K562 (cell line): Measurements from ENCODE around the gene RNF223. TPM values are rescaled to one million over a fixed set of nuclear protein-coding genes. Genes with fewer than 3 reads are reported as not detected.

Experiments
- CBFB ChIP-seq: sonication (generic); formaldehyde crosslinking; IDR thresholded peaks from 2 replicates; pipeline ENCODE4 v1.4.0; 2020; ENCODE audit warnings: mild to moderate bottlenecking, missing genetic modification reagents
- CREB3L1 ChIP-seq: fragments of 450-650 bp; IDR thresholded peaks from 2 replicates; pipeline ENCODE4 v1.6.1; 2014; ENCODE audit warnings: low read depth, mild to moderate bottlenecking, moderate library complexity, borderline replicate concordance
- ETV1 ChIP-seq: fragments of 450-650 bp; conservative IDR thresholded peaks from 2 replicates; pipeline ENCODE4 v1.6.1; 2016; ENCODE audit warnings: missing genetic modification characterization, control low read depth, low read depth, missing compliant biosample characterization
- ILK ChIP-seq: fragments of 450-650 bp; IDR thresholded peaks from 2 replicates; pipeline ENCODE4 v1.6.1; 2016; ENCODE audit warnings: missing genetic modification characterization, low read depth, mild to moderate bottlenecking, missing compliant biosample characterization, moderate library complexity, borderline replicate concordance
- KLF13 ChIP-seq: fragments of 450-650 bp; IDR thresholded peaks from 2 replicates; pipeline ENCODE4 v1.6.1; 2016; ENCODE audit warnings: missing genetic modification characterization, low read depth, mild to moderate bottlenecking, missing compliant biosample characterization, moderate library complexity, borderline replicate concordance
- NRF1 ChIP-seq, 2 experiments: fragments of 450-650 bp; IDR thresholded peaks in 1 of 2; conservative IDR thresholded peaks in 1 of 2; 2 replicates each; pipeline ENCODE4 v1.6.1; 2014; ENCODE audit warnings: mild to moderate bottlenecking in 2 of 2
- RAD21 ChIP-seq, 2 experiments: fragments of 250-450 bp in 1 of 2; fragments of 450-650 bp in 1 of 2; sonication (Bioruptor Pico) in 1 of 2; formaldehyde crosslinking in 1 of 2; IDR thresholded peaks in 1 of 2; conservative IDR thresholded peaks in 1 of 2; 2 replicates each; pipeline versions ENCODE4 v1.4.0 to v1.8.0; 2020 to 2022; ENCODE audit warnings: mild to moderate bottlenecking in 2 of 2, moderate library complexity in 1 of 2
- RB1 ChIP-seq: fragments of 450-650 bp; IDR thresholded peaks from 2 replicates; pipeline ENCODE4 v1.6.1; 2017; ENCODE audit warnings: low read depth, mild to moderate bottlenecking
- STAG1 ChIP-seq: sonication (generic); formaldehyde crosslinking; IDR thresholded peaks from 2 replicates; pipeline ENCODE4 v1.5.0; 2020; ENCODE audit warnings: missing genetic modification reagents, borderline replicate concordance
- TARDBP ChIP-seq: fragments of 450-650 bp; IDR thresholded peaks from 2 replicates; pipeline ENCODE4 v1.6.1; 2016
- TCF7 ChIP-seq: sonication (generic); IDR thresholded peaks from 2 replicates; pipeline ENCODE4 v1.6.1; 2016; ENCODE audit warnings: antibody characterized with exemption, borderline replicate concordance
- TRIM28 ChIP-seq: fragments of 450-650 bp; IDR thresholded peaks from 2 replicates; pipeline ENCODE4 v1.6.1; 2017
- ZNF12 ChIP-seq: sonication (generic); formaldehyde crosslinking; IDR thresholded peaks from 2 replicates; pipeline ENCODE4 v1.4.0; 2020; ENCODE audit warnings: mild to moderate bottlenecking, missing genetic modification reagents
- ZNF197 ChIP-seq: fragments of 200-800 bp; sonication (Bioruptor generic); IDR thresholded peaks from 2 replicates; pipeline ENCODE4 v1.6.1; 2016; ENCODE audit warnings: low read depth, missing genetic modification characterization, missing compliant biosample characterization
- ZNF318 ChIP-seq, 2 experiments: fragments of 450-650 bp; IDR thresholded peaks; 2 replicates each; pipeline ENCODE4 v1.6.1; 2016; ENCODE audit warnings: mild to moderate bottlenecking in 2 of 2, borderline replicate concordance in 1 of 2, low read depth in 1 of 2, moderate library complexity in 1 of 2
- ZNF75A ChIP-seq: fragments of 450-650 bp; formaldehyde crosslinking; IDR thresholded peaks from 2 replicates; pipeline ENCODE4 v1.4.0; 2020; ENCODE audit warnings: mild to moderate bottlenecking
- polyA plus RNA-seq, 8 experiments: library from polyadenylated mRNA; depleted of rRNA in 4 of 8; stranded (reverse) in 5 of 8; unstranded in 3 of 8; fragments of >200 nt; fragmentation: Nextera tagmentation in 2 of 8; fragmentation: Illumina TruSeq in 1 of 8; extraction: Ambion mirVana in 2 of 8; extraction: Trizol in 1 of 8; gene quantifications; 2 replicates each; pipeline versions ENCODE4 v1.2.1 to v1.2.3, GENCODE V29; 2011 to 2014; ENCODE audit warnings: inconsistent platforms in 1 of 8, missing spikeins in 1 of 8
- total RNA-seq, 7 experiments: library from RNA; depleted of rRNA in 6 of 7; stranded (reverse); fragments of >200 nt in 6 of 7; fragmentation: Illumina TruSeq in 2 of 7; extraction: Trizol in 2 of 7; gene quantifications; 2 replicates each; pipeline versions ENCODE4 v1.2.1 to v1.2.3, GENCODE V29; 2011 to 2021; ENCODE audit warnings: low replicate concordance in 1 of 7

RNF223 gene
- total and polyA plus RNA-seq, 9 of the 15 experiments (the other 6 are each of a cell fraction or from before 2014, with no cell fraction given): 0.04 to 0.32 TPM; not detected in 7

GRCh38 chr1:1040004-1040991, 33.8 kb downstream of the RNF223 start (continued):
- no peak for TF ChIP-seq CREB3L1
- peak; percentile 76 for TF ChIP-seq RB1
- TF ChIP-seq ZNF12: no peak
- TF ChIP-seq KLF13 (tag): peak; percentile 72; the same call in 1 of the 2 replicates
- TF ChIP-seq TCF7: no peak
- peak; percentile 71 to 75 for TF ChIP-seq NRF1 (conservative IDR thresholded peaks at IDR 0.05 in 1 of 2, IDR thresholded peaks at IDR 0.05 in 1 of 2)
- TF ChIP-seq TRIM28: no peak
- TF ChIP-seq TARDBP: no peak
- TF ChIP-seq ZNF318 (IDR thresholded peaks at IDR 0.05; ENCODE audit: borderline replicate concordance in 1 of 2, low read depth in 1 of 2): no peak
- 0 out of 2 replicates have a peak, but pooled peaks have one; percentile 43 for TF ChIP-seq CBFB (CRISPR knock-in tag)
- TF ChIP-seq ZNF75A (CRISPR knock-in tag): no peak
- TF ChIP-seq ILK (tag): no peak
- no peak for TF ChIP-seq ETV1 (tag)
- 0 out of 2 replicates have a peak, but pooled peaks have one; percentile 8 for TF ChIP-seq STAG1 (CRISPR knock-in tag)
- no peak for TF ChIP-seq ZNF197 (CRISPR knock-in tag)
- peak in 1 of 2 experiments; percentile 53; a peak in 3 of 4 replicates for TF ChIP-seq RAD21 (CRISPR knock-in tag; conservative IDR thresholded peaks at IDR 0.05 in 1 of 2, IDR thresholded peaks at IDR 0.05 in 1 of 2)
